OCI-M1 (cell line): Measurements from ENCODE around the gene SLC12A2.

Experiments used
- DNase-seq: peaks from one replicate; lab custom pipeline; 2025; lab: John Stamatoyannopoulos, UW

The SLC12A2 gene

DNA sequence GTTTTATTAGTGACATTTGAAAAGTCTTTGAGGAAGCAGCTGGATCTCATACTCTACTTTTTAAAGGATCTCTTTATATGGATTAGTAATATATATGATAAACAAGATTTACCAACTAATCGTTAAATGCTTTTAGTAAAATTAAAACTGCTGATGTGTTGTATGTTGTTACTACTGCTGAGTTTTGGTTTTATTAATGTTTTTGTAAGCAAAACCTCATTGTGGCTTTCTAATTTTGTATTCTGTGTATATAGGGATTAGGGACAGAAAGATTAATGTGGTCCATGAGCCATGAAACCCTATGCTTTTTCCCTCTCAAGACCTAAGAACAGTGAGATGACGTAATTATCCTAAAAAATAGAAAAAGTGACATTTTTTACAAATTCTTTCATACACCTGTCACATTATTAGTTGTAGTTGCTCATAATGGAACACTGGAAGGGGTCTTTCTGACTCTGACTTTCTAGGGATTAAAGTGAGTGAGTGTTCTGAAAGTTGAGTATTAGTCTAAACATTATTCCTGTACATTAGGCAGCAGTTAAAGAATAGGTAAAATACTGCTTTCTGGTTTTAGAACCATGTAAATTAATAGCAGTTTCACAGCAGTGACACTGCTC is 85.9 kb downstream of the SLC12A2 start:
- no peak for DNase-seq

DNA sequence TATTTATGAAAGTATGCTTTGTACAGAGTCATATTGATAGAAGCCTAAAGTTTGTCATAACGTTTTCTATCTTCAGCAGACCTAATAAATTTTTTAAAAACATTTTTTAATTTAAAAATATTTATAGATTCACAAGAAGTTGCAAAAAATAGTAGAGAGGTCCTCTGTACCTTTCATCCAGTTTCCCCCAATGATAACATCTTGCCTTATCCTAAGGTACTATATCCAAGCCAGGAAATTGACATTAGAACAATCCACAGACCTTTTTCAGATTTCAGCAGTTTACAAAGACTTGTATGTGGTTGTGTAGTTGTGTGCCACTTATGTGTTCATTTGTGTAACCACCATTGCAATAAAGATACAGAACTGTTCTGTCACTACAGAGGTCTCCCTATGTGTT is 88.5 kb downstream of the SLC12A2 start:
- no peak for DNase-seq

DNA sequence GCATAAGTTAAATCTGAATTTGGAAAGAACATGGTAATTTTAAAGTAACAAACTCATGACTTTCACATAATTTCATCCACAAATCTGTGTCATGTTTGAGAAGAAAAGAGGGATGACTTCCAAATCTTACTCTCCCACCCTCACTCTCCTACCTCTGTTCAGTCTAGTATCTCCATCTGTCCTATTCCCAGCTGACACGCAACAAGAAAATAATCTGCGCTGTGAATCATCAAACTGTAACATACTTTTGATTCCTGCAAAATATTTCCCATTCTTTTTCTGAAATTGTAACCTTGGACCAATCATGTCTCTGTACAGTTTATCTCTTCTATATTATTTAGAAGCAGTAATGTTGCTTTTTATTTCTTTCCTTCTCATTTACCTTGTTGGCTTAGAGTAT is 91.4 kb downstream of the SLC12A2 start:
- DNase-seq: no peak

DNA sequence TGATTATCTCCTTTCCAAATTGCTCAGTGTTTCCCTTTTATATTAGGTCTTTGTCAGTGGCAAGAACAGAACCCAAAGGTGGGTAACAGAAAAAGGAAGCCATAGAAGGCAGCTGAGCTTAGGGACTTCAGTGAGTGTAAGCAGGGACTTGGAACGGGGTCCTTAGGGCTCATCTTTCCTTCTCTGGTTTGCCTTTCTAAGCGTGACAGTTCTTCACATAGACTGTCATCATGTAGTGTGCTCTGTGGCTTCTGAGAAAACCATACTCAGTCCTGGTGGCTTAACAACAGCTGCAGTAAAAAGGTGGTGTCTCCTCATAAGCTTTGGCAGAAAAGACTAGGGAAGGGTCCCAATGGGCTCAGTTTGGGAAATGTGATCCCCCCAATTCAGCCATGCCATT is 108.8 kb downstream of the SLC12A2 start:
- DNase-seq: no peak

DNA sequence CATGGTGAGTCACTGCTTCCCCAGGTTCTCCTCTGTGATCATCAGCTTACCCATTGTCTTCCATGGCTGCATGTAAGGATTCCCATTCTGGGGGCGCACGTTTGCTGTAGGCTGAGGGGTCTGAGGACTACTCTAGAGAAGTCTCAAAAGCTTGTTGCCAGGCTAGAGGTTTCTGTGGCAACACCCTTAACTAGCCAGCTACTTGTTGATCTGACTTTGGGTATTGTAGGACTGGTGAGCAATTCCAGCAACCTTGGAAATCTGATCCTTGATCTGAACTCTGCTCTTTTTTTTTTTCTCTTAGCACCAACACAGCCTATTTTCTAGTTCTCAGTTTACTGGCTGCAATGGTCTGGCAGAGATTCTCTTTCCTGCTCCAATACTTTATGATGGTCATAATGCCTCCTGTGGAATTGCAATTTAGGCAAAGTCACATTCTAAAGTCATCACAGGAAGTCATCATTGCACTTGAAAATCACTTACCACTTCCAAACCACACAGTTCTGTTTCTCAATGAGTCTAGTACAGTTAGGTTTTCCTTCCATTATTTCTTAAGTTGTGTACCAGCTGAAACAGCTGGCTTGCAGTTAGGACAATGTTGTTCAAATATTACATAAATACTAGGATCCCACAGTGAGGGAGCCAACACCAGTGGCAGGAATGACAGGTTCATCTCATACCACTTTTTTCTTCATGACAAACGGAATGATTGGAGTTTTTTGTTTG is 110.3 kb downstream of the SLC12A2 start:
- DNase-seq: no peak

DNA sequence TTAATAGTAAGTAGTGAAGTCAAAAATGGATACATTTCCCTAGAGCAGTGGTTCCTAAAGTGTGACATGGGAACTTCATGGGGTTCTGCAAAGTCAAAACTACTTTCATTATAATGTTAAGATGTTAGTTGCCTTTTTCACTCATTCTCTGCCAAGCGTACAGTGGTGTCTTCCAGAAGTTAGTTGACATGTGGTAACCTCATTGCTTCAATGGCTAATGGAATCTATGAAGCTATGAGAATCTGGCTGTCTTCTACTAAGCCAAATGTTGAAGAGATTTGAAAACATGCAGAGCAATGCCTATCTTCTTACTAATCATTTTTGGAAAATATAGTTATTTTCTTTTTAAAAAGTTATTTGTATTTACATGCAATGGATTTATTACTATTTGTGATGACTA is 111.8 kb downstream of the SLC12A2 start:
- DNase-seq: no peak

DNA sequence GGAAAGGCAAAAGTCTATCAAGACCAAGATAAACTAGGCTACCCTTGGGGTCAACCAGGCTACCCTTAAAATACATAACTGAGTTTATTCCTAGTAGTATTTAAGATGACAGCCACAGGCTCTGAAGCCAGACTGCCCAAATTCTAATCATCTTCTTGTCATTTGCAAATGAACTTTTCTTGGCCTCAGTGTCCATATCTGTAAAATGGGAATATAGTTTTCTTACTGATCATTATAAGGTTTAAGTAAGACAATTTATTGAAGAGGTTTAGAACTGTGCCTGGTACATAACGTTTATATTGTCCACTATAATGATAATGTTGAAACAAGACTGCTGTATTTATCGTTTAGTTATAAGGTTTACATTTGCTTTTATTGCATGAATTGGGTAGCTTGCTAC is 112.5 kb downstream of the SLC12A2 start:
- DNase-seq: no peak

DNA sequence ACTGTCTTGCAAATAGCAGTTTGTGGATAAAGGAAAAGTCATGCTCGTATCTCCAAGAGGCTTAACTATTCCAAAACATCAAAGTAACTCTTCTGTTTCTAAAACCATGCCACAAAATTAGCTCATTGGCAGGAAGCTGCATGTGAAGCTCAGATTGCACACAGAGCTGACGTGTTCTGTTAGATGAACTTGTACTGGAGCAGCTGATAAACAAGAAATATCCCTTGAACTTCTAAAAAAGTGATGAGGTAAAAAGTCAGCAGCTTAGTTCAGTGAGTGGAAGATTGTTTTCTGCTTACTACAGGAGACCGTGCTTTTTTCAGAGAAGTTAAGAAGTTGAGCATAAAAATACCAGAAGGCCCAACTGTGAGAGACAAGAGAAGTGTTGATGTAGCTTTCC is 113.2 kb downstream of the SLC12A2 start:
- peak; percentile 1 for DNase-seq

DNA sequence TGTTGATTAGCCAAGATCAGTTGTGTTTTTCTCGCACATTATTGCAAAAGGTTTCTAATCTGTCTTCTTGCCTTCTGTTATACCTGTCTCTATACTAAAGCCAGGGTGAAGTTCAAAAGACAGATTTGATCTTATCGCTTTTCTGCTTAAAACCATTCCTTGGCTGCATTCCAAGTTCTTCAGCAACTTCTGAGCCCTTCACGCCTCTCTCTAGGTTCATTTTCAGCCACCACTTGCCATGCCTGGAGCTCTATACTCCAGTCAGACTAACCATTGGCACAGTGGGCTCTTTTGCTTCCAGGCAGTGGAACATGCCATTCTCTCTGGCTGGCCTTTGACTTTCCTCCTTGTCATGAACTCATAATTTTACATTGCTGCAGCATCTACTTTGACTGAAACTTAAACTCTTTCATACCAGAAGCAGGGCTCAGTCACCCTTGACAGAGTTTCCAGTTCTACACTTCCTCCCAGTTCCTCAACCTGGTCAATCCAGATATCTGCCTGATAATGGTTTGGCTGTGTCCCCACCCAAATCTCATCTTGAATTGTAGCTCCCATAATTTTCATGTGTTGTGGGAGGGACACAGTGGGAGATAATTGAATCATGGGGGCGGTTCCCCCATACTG is 114.4 kb downstream of the SLC12A2 start:
- no peak for DNase-seq

DNA sequence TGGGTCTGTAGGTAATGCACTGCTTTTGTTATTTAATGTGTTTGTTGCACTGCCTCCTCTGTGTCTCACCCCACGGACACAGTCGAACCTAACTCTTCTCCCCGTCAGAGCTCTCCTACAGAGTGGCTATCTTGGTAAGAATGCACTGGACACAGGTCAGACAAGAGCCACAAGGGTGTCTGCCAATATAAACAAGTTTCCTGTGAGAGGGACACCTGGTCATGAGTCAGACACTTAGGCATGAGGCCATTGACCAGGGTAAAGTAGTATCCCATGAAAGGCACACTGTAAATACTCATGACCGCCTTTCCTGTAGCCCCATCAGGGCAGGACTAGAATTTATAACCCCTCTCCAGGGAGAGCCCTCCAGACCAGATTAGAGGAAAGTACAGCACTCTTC is 115.5 kb downstream of the SLC12A2 start:
- DNase-seq: no peak

DNA sequence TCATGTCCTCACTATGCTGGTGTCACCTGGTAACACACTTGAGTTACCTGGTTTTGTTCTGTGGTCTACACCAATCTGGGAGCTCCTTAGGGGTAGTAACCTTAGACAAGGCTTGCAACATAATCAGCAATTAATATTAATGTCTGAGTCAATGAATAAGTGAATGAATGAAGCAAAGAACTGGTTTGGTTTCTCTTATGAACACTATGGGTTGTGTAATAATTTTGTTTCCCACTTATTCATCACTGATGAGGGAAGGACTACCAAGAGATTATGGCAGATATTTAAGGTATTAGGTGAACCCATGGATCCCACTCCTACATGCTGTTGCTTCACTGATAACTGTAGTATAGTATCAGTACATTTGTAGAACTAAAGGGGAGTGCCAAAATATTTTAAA is 116.0 kb downstream of the SLC12A2 start:
- DNase-seq: no peak

DNA sequence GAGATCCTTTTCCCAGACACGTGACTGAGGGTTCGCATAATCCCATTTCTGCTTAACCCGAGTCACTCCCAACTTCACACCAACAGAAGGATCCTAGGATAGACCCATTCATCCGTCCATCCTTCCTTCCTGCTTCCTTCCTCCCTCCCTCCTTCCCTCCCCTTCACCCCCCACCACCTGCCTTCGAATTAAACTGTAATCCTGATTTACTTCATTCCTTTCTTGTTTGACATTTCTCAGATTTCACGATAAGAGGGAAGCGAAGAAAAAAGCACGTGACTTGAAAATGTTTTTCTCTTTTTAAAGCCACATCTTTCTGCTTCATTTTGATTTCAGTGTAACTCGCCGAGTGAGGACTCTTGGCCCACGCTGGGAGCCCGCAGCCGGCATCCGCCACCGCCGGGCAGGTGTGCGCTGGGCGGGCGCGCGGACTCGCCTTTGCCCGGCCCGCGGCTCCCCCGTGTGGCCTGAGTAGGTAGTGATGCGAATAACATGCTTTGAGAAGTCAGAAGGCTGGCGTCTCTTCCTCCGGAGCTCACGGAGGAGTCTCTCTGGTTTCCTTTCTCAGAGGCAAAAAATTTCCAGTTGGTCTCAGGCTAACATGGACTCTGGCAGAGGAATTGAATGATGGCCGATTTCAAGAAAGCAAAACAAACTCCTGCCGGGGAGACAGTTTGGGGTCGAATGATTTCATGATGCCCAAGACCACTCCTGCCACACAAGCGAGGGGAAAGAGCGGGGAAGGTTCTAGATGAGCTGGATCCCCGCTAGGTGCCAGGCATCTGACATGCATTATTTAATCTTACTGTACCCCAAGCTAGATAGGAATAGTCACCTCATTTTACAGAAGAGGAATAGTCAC is 117.7 kb downstream of the SLC12A2 start:
- peak; percentile 38 for DNase-seq

DNA sequence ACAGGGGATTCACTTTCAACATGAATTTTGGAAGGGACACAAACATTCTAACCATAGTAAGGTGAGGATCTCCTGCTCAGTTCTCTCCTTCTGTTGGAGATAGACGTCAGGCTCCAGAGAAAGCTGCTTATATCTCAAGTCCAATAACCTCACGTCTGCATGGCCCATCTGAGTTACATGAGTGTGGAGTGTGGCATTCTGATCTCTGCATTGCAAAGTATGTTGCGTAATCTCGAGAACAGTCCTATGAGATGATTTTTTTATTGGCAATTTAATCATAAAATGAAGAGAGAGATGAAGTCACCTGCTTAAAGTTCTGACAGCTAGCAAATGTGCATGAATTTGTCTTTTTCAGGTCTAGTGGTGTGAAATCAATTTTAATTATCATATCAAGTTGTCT is 118.8 kb downstream of the SLC12A2 start:
- DNase-seq: no peak

DNA sequence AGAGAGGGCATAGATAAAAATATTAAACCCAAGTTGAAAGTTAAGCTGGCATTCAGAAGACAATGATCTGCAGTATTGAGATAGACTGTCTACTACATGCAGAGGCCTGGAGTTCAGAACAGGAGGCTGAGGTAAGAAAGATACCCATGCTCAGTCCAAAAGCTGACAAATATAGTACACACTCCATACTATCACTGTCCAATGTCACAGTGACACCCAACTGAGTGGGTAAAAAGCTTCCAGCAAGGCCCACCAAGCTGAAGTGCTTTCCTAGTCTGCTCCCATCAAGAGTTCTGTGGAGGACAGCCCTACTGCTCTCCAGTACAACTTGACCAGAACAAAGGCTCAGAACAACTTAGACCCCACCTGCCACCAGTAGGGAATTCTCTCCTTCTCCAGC is 124.9 kb downstream of the SLC12A2 start:
- DNase-seq: no peak

DNA sequence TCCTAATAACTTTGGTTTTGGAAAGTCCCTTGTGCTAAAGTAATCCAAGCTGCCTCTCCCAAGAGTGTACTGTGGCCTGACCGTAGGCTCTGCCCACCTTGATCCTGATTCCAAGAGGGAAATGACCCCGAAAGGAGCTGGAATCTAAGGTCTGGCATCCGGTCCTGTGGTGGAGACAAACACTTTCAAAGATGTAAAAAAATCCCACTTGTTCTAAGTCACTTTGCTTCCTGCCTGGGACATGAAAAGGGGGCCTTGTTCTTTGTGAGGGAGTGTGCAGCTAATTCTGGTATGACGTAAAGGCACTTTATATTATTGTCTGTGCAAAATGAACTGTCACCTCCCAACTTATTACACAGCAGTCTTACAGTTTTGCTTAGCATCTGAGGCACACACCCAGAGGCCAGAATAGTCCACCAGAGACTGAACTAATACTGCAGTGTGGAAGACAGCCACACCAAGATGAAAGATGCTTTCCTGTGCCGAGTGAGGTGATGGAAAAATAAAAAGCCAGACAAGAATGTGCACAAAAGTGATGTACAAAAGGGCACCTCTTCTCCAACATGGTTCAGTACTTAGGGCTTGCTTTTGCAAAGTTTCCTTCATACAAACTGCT is 128.7 kb downstream of the SLC12A2 start:
- no peak for DNase-seq

DNA sequence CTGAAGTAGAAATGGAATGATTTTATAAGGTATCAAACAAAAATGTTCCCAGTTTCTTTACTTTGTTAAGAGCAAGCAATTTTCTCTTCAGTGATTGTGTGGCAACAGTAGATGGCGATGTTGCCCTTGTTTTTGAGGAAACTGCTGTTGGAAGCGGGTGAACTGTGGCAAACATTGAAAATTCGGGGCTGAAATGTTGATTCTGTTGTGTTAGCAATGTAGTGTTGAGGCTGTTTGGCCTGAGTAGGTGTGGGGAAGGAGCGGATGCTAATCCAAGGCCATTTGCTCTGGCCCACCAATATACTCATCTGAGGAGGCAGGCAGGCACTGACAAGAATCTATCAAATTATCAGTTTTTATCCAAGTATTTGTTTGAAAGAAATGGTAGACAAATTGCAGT is 129.8 kb downstream of the SLC12A2 start:
- DNase-seq: peak; percentile 39

DNA sequence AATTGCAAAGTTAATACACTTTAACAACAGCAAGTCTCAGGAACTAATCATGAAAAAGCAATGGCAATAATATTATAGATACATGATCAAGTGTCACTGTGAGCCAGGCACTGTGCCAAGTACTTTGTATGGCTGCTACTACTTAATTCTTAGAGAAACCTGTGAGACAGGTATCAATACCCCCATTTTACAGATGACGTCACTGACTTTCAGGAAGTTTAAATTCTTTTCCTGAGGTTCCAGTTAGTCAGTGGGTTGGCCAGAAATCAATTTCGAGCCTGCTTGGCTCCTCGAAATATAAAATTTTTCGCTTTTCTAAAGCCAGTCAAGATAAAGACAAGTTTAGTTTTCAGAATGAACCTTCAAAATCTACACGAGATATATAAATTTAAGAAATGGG is 130.3 kb downstream of the SLC12A2 start:
- DNase-seq: no peak

DNA sequence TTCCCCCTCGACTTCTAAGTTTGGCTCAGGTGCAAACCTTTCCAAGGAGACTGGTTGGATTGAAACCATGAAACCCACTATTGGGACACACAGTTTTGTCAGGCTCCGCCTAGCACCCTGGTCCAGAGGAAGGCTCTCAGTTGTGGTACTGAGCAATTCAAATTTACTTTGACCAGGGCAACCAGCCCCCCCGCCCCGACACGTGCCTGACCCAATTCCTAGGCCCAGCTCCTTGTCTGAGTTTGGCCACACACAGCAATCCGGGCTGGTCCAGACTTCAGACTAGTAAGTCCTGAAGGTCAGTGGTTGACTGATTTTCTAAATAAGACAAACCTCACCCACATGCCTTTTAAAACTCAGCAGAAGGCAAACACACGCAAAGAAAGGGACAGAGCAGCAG is 132.7 kb downstream of the SLC12A2 start:
- DNase-seq: no peak

DNA sequence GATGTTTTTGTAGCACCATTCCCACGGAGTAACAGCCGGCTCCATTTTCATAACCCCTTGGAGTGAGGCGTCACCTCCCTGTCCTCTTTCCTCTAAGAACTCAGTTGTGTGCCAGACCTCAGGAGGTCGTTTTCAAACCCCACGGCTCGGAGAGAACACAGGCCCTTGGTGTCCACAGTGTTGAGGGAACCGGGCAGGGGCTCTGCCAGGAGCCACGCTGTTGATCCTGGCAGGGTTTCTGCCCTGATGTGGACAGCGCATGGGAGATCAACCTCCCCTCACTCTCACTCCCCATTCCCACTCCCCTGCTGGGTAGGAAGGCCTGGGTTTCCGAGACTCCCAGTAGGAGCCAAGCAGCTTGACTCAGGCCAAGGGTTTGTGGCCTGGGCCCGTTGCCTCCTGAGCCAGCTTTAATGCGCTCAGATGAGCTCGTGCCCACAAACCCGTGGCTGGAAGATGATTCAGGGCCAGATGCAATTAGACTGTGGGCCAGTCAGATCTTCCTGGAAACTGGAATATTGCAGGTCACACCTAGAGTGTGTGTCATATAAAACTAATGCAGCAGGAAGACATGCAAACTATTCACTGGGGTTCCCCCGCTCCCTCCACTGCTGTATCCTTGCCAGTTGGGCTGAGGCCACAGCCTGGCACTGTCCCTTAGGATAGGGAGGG is 133.4 kb downstream of the SLC12A2 start:
- DNase-seq: no peak

DNA sequence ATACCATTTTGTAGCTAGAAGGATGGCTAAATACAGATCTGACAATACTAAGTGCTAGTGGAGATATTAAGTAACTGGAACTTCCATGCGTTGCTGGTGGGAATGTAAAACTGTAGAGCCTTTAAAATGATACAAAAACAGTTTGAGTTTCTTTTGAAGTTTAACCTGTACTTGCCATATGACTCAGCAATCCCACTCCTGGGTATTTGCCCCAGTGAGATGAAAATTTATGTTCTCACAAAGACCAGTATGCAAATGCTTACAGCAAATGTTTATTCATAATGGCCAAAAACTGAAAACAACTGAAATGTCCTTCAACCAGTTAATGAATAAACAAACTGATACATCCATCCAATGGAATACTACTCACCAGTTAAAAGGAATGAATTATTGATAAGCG is 137.3 kb downstream of the SLC12A2 start:
- DNase-seq: no peak

DNA sequence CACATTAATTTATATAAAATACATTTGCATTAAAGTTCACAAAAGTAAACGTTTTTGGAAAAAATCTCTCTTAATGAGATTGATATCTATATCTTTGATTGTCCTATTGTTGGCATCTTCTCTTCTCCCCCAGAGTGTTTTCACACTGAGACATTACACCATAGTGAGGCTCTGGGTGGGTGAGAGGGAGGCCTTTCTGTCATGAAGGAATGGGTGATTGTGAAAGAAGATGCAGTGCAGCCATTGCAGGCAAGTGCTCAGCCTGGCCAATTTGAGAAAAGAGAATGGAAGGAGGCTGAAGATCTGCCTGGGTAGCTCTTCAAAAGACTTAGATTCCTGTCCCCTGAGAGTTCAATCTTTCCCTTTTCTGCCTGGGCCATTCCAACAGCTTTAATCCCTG is 140.8 kb downstream of the SLC12A2 start:
- DNase-seq: no peak
